ENCODE measurements around the gene PAQR8. TPM values are rescaled to one million over a fixed set of nuclear protein-coding genes. Genes with fewer than 3 reads are reported as not detected.

The PAQR8 gene
- total RNA-seq, 2 experiments from 2014 or later = 5.5 to 6.2 TPM

- no peaks in the 10 kb centered on the region for H3K9me2 ChIP-seq (ENCODE audit: insufficient read depth, low read length)
- intact Hi-C loops (cut with micrococcal nuclease; ENCODE audit: unreplicated experiment) = no loop called here
- peaks cover 3% of the 10 kb centered on the region for H3K4me1 ChIP-seq (ENCODE audit: insufficient read depth, low read length, poor library complexity, severe bottlenecking)
- no peak overlapping the region for H2AFZ ChIP-seq (ENCODE audit: low read length)
- no peaks in the 10 kb centered on the region for H3K9me3 ChIP-seq (ENCODE audit: low read length)
- no peak overlapping the region for H3K27ac ChIP-seq (ENCODE audit: low read depth, low read length, poor library complexity, severe bottlenecking)
- H3K79me2 ChIP-seq (ENCODE audit: insufficient read depth, low read depth, low read length) = no peaks in the 10 kb centered on the region
- POLR2A ChIA-PET = interaction anchor here (0.7 to 7.9 kb wide), 3 partner anchors 10 to 118 kb away, joined by 5 to 56 read pairs (median 6); partner anchors contain the start of gene MCM3
- no TSS peak for BruUV-seq (replicated peaks)
- TF ChIP-seq EZH2phosphoT487 (IDR thresholded peaks at IDR 0.05; ENCODE audit: borderline replicate concordance, low read depth, low read length) = no peak
- TF ChIP-seq CTCF (conservative IDR thresholded peaks at IDR 0.05; ENCODE audit: low read length) = no peak
- no peaks in the 10 kb centered on the region for H3K36me3 ChIP-seq (ENCODE audit: insufficient read depth, low read length)
- H3K4me3 ChIP-seq (ENCODE audit: low read depth, low read length, poor library complexity, severe bottlenecking) = no peak overlapping the region
- CTCF ChIA-PET (ENCODE audit: unreplicated experiment) = no interaction called here
- no peak for DNase-seq (ENCODE audit: low spot score)
- H4K20me1 ChIP-seq (ENCODE audit: insufficient read depth, low read length) = no peaks in the 10 kb centered on the region
- no peak overlapping the region for H3K4me2 ChIP-seq (ENCODE audit: low read length)
These were observed 41.1 kb downstream of the PAQR8 start for GRCh38 chr6:52403086-52403485.

GRCh38 chr6:52403627-52404026 is 41.7 kb downstream of the PAQR8 start:
- intact Hi-C loops (cut with micrococcal nuclease; ENCODE audit: unreplicated experiment) = no loop called here
- H3K9me2 ChIP-seq (ENCODE audit: insufficient read depth, low read length) = no peaks in the 10 kb centered on the region
- POLR2A ChIA-PET = interaction anchor here (0.8 to 1.1 kb wide), 2 partner anchors 29 to 270 kb away, joined by 3 read pairs; no protein-coding TSS in a partner anchor
- H4K20me1 ChIP-seq (ENCODE audit: insufficient read depth, low read length) = no peaks in the 10 kb centered on the region
- TF ChIP-seq CTCF (conservative IDR thresholded peaks at IDR 0.05; ENCODE audit: low read length) (no peak), EZH2phosphoT487 (IDR thresholded peaks at IDR 0.05; ENCODE audit: borderline replicate concordance, low read depth, low read length) (no peak)
- no peak overlapping the region for H3K4me2 ChIP-seq (ENCODE audit: low read length)
- no peak overlapping the region for H2AFZ ChIP-seq (ENCODE audit: low read length)
- no peak overlapping the region for H3K27ac ChIP-seq (ENCODE audit: low read depth, low read length, poor library complexity, severe bottlenecking)
- H3K36me3 ChIP-seq (ENCODE audit: insufficient read depth, low read length) = no peaks in the 10 kb centered on the region
- CTCF ChIA-PET (ENCODE audit: unreplicated experiment) = no interaction called here
- no peak overlapping the region for H3K4me3 ChIP-seq (ENCODE audit: low read depth, low read length, poor library complexity, severe bottlenecking)
- H3K9me3 ChIP-seq (ENCODE audit: low read length) = no peaks in the 10 kb centered on the region
- BruUV-seq (replicated peaks) = no TSS peak
- H3K4me1 ChIP-seq (ENCODE audit: insufficient read depth, low read length, poor library complexity, severe bottlenecking) = peaks cover 3% of the 10 kb centered on the region
- H3K79me2 ChIP-seq (ENCODE audit: insufficient read depth, low read depth, low read length) = no peaks in the 10 kb centered on the region
- DNase-seq (ENCODE audit: low spot score) = no peak

- no peaks in the 10 kb centered on the region for H3K9me3 ChIP-seq (ENCODE audit: low read length)
- H3K4me1 ChIP-seq (ENCODE audit: insufficient read depth, low read length, poor library complexity, severe bottlenecking) = no peaks in the 10 kb centered on the region
- no peak overlapping the region for H3K27ac ChIP-seq (ENCODE audit: low read depth, low read length, poor library complexity, severe bottlenecking)
- no peak overlapping the region for H3K4me3 ChIP-seq (ENCODE audit: low read depth, low read length, poor library complexity, severe bottlenecking)
- no peak for TF ChIP-seq CTCF (conservative IDR thresholded peaks at IDR 0.05; ENCODE audit: low read length)
- no peak for TF ChIP-seq EZH2phosphoT487 (IDR thresholded peaks at IDR 0.05; ENCODE audit: borderline replicate concordance, low read depth, low read length)
- ChIA-PET POLR2A (interaction anchor here (1.2 kb wide), 1 partner anchor 14 kb away, joined by 7 read pairs; no protein-coding TSS in a partner anchor), CTCF (ENCODE audit: unreplicated experiment) (interaction anchor here (0.6 kb wide), 1 partner anchor 8 kb away, joined by 3 read pairs; no protein-coding TSS in a partner anchor)
- intact Hi-C loops (cut with micrococcal nuclease; ENCODE audit: unreplicated experiment) = no loop called here
- DNase-seq (ENCODE audit: low spot score) = no peak
- no peaks in the 10 kb centered on the region for H3K9me2 ChIP-seq (ENCODE audit: insufficient read depth, low read length)
- H4K20me1 ChIP-seq (ENCODE audit: insufficient read depth, low read length) = no peaks in the 10 kb centered on the region
- H3K79me2 ChIP-seq (ENCODE audit: insufficient read depth, low read depth, low read length) = no peaks in the 10 kb centered on the region
- no peaks in the 10 kb centered on the region for H3K36me3 ChIP-seq (ENCODE audit: insufficient read depth, low read length)
- BruUV-seq (replicated peaks) = no TSS peak
- H3K4me2 ChIP-seq (ENCODE audit: low read length) = no peak overlapping the region
- no peak overlapping the region for H2AFZ ChIP-seq (ENCODE audit: low read length)
These were observed 43.3 kb downstream of the PAQR8 start for GRCh38 chr6:52405243-52405642.
